GM19035 (cell line): ENCODE data around the gene SRGAP3.
A peak's percentile ranks its signal among the peaks of the same experiment; 100 is the strongest.

ENCODE experiments used
- ATAC-seq: cut with Tn5 transposase; IDR thresholded peaks from one replicate; pipeline ENCODE4 v1.9.1; 2021; ENCODE audit not compliant: unreplicated experiment

Gene SRGAP3

DNA sequence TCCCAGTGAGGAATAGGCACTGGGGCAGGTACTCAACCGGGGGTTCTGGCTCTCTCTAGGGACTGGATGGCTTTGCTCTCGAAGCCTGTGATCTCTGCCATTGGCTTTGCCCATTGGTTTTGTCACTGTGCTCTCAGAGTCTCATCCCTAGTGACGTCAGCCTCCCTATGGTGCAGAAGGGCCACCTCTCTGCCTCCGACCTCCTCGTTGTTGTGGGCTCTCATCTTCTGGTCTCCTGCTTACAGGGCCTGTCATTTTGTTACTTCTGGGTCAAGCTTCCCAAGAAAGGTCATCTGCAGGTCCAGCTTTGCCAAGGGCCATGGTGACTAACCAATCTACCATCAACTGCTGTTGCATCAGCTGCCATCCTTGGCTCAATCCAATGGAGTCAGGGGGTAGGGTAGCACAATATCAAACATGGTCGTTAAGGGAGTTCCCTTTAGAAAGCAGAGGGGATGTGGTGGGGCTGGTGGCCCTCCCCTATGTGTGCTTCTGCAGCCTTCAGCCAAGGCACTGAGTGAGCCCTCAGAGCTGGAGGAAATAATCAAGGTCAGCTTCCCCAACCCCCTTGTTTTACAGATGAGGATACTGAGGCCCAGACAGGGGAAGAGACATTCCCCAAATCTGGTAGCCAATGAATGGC lies 272.8 kb downstream of the SRGAP3 start:
- ATAC-seq, result no peak

DNA sequence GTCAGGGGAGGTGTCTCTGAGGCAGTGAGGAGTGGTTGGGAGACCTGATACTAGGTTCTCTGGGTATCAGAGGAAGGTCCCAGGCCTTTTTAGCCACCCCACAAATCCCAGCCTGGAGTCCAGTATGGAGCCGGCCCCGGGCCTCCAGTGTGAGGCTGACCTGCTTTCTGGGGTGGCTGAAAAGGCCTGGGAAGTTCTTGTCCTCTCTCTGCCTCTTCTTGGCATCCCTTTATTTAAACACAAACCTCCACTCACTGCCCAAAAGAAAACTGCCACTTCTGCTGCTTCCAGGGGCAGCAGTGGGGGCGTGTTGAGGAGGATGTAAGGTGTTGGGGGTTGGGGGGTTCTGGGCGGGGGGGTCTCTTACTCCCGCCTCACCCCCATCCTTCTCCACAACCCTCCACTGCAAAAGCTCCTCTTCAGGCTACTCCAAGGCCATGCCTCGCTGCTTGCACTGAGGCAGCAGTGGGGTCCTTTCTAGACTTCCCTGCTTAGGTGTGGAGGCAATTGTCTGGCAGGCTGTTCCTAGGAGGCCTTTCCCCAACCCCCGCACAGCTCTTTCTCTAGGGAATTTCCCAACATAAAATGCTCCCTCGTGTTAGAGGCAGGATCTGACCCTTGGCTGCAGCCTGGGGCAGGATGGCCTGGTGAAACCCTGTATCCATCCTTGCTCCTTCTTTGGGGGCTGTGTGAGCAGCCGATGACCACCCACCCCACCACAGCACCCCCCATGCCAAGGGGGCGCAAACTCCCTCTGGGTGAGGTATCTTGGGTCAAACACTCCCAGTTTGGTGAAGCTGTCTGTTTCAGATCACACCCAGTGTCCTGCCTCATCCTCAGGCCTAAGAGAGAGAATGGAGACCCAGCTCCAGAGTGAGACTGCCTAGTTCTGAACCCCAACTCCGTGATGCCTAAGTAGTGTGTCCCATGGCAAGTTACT lies 274.1 kb downstream of the SRGAP3 start:
- no peak for ATAC-seq

DNA sequence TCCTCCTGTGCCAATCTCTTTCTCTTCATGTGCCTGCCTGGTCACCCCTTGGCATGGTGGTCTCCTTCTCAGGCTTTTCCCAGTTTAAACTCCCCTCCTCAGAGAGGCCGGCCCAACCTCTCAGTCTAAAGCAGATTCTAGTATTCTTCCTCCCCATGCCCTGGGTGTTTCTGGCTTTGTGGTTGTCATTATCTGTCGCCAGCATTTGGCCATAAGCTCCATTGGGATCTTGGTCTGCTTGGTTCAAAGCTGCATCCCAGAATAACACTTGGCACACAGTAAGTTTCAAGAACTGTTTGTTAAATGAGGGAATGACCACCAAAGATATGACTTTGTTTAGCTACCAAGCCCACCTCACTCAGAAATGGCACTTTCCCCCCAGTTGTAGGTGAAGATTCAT lies 275.0 kb downstream of the SRGAP3 start:
- no peak for ATAC-seq

DNA sequence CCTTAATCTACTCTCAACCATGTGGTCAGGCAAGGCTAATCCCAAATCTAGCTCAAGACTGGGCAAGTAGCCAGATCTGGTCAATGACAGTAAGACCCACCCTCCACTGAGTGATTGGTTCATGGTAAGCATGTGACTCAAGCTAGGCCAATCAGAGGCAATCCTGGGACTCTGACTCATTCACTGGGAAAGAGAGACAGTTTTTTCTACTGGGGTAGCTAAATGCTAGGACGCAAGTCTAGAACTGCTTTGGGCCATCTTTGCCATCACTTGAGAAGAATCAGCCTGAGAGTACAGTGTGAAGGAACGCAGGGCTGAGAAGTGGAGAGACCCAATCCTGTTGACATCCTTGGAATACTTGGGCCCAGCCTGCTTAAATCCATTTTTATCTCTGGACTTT lies 276.8 kb downstream of the SRGAP3 start:
- no peak for ATAC-seq

DNA sequence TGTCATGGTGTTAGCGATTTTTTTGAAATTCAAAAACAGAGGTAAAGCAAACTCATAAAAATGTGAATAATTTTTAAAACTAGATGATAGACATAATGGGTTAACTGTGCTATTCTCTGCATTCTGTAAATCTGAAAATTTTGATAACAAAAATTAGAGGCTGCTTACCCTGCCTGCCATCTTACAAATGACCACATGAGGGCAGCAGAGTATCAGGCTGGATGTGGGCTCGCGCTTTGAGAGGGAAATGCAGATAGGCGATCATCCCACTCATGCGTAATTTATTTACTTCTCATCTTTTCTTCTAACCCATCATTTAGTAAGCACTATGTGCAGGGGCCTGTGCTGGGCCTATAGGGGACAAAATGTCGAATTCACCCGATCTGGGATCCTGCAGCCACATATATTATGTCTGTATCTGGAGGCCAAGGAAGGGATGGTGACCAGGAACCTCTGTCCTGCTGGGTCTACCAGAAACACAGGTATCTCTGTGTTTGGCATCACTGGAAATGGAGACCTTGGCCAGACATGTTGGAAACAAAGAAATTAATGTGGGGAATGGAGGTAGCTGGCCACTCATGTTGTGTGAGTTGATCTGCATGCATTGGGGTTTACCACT lies 278.4 kb downstream of the SRGAP3 start:
- no peak for ATAC-seq

DNA sequence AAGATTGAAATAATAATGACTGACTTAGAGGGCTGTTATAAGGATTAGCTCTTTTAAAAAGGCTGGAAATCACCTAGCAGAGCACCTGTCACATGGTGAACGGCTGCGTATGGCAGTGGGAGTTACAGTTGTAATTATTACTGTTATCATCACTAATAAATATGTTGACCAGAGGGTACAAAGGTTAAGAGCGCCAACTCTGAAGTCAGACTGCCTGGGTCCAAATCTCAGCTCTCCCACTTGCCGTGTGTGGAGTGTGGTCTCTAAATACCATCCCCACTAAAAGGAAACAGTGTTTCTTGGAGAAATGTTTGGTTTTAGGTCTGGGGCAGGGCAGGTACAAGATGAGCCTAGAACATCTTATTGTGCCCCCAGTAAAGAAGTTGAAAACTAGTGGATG lies 280.2 kb downstream of the SRGAP3 start:
- no peak for ATAC-seq

DNA sequence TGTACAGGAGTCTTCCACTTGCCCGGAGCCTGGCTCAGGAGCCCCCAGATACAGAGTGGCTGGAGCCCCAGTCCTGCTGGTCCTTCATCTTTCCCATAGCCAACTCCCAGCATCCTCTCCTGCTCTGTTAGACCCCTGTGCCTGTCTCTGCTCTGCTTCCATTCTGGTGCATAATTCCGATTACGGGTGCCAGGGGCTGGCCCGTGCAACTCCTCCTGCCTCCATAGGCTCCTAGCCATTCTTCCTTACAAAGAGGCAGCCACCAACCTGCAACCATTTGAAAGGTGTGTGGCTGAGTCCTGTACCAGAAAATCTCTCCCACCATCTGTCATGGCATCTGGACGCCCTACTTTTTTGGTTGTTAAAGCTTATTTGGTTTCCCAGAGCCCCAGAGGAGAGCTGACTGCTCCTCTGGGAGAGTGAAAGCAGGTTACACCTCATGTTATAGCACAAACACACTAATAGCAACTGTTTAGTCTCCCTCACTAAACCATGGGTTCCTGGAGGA lies 281.0 kb downstream of the SRGAP3 start:
- no peak for ATAC-seq

DNA sequence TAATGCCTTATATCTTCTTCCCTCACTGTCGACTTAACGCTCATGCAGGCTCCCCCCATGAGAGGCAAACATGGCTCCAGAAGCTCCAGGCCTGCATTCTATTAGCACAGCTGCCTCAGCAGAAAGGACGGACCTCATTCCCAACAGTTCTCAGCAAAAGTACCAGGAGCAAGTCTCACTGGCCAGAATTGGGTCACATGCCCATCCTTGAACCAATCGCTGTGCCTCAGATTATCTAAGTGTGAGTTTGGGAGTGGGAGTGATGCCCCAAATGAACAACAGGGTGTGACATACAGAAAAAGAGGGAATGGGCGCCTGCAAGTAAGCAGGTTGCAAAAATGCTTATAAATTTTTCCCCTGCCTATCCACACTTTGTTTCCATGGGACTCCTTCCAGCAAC lies 281.9 kb downstream of the SRGAP3 start:
- ATAC-seq, result no peak

DNA sequence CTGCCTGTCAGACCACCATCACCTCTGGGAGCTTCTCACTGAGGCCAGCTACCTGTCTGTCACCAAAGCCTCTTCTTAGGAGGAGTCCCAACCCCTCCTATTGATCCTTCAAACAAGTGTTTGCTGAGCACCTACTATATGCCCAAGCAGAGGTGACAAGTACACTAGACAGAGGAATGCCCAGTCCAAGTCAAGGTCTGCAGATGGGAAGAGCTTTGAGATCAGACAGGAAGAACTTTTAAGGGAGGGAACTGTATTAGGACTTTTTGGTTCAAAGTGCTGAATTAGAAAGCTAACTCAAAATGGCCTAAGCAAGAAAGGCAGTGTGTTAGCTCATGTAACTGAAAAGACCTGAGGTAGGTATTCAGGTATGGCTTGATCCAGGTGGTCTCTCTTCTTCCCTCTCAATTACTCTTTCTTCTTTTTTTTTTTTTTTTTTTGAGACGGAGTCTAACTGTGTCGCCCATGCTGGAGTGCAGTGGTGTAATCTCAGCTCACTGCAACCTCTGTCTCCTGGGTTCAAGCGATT lies 282.6 kb downstream of the SRGAP3 start:
- ATAC-seq, result no peak

DNA sequence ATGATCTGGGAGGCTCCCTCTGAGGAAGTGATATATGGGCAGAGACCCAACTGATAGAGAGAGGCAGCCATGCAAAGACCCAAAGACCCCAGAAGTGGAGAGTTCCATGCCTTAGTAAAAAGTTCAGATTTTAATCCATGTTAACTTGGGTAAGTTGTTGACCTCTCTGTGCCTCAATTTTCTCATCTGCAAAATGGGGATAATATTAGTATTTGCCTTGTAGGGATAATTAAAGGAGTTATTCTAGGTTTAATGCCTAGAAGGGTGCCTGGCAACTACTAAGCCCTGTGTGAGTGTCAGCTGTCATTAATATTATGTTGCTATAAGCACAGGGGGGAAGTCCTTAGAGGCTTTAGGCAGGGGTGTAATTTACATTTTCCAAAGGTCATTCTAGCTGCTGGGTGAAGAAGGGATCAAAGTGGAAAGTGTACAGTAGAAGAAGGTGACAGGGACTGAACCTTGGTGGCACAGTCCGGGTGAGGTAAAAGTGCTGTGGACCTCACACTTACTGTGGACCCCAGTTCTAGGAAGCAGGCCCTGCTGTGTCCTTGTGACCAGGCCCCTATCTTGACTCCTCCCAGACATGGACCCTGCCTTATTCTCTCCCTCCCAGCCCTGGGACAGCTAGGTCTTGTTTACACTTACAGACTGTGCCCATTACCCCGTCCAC lies 283.2 kb downstream of the SRGAP3 start:
- ATAC-seq, result no peak

DNA sequence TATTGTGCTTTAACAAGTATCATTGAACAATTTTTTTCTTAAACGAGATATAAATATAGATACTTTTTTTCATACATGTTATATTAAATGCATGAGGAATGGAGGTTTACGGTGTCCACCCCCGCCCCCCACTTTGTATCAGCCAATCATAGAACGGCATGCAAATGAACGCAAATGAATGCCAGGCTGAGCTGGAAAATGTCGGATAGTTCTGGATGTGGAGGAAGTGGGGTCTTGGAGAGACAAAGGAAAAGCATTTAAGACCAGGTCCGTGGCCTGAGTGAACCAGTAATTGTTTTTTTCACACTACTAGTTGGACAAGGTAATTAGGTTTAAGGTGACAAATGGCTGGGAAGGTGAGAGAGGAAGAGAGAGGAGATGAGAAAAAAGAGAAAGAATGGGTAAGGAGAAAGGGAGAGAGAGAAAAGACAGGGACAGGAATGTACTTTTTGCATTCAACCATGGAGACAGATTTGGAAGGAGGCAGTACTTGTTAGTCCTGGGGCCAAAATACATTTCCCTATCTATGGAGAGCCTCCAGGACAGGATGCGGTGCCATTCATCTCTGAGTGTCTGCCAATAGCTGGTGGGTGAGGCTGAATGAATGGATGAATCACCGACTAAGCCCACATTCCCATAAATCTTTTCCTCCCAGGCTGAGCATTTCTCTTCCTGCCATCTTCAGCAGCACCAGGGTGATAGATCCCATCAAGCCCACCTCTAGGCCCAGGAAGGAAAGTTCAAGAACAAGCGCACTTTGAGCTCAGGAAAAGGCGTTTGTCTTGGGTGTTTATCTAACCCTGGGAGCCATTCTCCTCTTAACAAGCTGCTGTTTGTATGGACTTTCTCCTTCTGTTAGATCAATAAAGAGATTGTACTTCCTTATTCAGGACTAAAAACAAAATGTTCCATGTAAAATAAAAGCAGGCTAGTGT lies 284.7 kb downstream of the SRGAP3 start:
- ATAC-seq, result no peak

DNA sequence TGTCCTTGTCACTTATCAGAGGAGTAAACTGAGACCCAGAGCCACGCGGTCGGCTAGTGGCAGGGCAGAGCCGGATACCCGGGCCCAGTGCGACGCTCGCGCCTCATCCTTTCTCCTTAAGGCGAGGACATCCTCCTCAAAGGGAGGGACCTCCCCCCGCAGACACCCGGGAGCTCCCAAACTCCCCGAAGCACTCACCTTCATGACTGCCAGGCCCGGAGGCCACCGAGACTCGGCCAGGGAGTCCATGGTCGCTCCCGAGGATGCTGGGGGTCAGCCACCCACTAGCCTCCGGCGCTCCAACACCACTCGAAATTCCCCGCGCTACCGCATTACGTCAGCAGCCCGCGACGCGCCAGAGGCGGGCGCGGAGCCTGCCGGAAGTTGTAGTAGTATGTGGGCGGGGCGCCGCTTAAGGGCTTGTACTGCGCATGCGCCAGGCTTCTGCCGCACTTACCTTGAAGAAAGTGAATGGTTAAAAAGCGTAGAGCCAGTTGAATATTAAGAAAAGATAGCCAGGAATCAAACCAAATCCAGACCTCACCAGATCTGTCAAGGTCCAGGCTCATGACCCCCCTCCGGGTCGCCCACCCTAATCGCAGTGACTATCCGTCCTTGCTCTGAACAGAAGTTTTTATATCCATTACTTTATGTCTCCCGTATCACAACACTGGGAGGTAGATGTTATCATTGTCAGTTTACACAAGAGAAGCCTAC lies 286.2 kb downstream of the SRGAP3 start, which contains the start of gene RAD18:
Gene RAD18 (minus strand): TSS at position 336 of the 717 bp plus-strand sequence. CDS start 87 bp downstream, at position 249.
- peak; percentile 95 for ATAC-seq

DNA sequence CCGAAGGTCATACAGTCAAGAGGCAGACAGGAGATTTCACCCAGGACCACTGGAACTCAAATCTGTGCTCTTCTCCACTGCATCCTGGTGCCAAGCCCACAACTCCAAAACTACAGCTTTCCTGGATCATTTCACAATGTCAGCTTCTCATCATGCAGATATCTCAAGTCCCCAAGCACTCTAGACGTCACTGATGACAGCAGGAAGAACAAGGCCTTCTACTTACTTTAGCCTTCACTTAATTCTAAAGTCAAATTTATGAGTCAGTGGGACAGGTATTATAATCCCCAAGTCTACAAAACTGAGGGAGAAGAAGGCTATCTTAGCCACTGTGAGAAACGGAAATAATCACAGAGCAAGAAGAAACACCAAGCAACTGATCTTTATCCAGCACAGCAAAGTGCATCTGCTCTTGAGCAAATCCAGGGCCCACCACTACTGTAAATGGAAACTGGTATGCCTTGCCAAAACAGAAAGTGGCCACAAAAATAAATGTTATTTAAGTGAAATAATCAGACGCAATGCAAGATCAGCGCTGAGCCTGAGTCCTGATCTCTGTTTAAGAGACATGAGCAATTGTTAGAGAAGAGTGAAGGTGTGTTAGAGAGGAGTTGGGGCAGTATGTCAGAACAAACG lies 287.1 kb downstream of the SRGAP3 start:
- ATAC-seq, result no peak

DNA sequence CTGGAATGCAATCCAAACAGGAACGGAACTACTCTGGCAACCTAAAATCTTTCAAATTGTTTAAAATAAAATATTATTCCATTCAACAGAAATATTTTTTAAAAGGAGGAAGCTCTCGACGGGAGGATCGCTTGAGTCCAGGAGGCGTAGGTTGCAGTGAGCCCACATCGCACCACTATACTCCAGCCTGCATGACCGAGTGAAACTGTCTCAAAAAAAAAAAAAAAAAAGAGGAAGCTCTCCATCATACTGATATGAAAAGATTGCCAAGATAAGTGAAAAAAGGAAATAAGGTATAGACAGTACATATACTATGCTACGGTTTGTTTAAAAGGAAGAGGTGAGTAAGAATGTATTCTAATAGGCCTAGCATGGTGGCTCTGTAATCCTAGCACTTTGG lies 289.8 kb downstream of the SRGAP3 start:
- no peak for ATAC-seq

DNA sequence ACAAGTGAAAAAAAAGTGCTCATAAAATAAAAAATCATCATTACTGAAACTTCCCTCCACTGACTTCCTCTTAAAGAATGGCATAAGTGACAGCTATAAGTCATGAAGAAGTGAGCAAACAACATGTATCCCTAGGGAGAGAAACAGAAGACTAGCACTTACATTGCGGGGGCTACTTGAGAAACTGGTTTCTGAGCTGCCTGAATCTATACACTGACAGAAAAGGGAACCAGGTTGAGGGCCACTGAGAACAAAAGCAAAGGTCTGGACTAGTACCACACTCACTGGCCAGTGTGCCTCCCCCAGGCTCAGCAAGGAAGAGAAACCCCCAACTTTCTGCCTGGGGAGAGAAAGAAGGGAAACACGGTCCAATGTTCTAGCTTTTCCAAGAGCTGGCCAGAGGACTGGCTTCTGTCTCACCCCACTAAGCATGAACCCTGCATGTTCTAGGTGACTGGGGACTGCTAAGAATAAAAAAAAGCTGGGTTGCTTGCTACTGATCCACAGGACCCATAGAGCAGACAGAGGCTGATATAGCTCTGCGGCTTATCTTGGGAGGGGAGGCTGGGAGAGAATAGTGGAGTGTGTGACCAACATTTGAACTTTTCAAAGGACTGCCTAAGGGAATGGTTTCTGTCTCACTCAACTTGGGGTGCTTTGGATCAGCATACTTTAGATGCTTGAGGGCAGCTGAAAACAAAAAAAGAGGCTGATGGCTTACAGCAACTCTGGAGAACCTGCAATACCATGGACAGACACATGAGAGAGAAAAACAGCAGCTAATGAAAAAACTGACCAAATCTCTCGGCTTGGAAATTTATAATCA lies 294.3 kb downstream of the SRGAP3 start:
- ATAC-seq, result peak; percentile 85

DNA sequence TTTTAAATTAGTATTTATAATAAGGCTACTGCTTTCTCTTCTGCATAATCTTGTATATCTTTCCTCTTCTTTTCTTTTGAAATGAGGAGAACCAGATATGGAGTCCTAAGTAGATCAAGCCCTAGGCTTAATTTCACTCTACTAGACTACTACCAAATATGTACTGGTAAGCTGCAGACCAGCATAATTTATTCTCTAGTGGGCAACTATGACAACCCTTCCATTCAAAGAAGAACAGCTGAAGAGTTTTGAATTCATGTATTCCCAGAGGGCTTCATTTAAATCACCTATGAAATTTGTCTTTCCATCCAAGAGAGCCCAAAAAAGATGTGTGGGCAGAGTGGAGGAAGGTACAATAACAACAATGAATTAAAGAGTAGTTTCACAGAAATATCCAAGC lies 296.1 kb downstream of the SRGAP3 start:
- no peak for ATAC-seq

DNA sequence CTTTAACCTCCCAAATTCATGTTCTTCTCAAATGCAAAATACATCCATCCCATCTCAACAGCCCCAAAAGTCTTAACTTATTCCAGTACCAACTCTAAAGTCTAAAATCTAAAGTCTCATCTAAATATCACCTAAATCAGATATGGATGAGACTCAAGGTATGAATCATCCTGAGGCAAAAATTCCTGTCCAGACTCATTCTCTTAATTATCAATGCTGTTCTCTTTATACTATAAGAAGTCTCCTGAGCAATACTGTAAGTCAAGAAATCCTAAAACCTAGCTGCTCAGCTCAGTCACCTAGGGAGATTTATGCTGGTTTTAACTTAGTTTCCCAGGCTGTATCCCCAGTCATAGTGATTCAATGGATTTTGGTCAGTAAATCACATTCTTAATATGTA lies 297.3 kb downstream of the SRGAP3 start:
- ATAC-seq, result no peak
